Stimulated activated CD8-positive, alpha-beta memory T cell treated with anti-CD3 and anti-CD28 coated beads, Interleukin-12 subunit alpha, Interleukin-12 subunit beta, amount 100 ng/mL, for 4 hours (primary cell): ENCODE measurements around the gene CD101.

Source experiments
- DNase-seq: peaks from one replicate; pipeline ENCODE4 v3.0.0-alpha.2; 2020; ENCODE audit warnings: low read depth

CD101 gene

GRCh38 chr1:117051224-117052064, 49.9 kb downstream of the CD101 start:
- DNase-seq, result no peak

GRCh38 chr1:117054068-117054467, 52.5 kb downstream of the CD101 start:
- no peak for DNase-seq

GRCh38 chr1:117058810-117059209, 57.2 kb downstream of the CD101 start:
- DNase-seq, result no peak

GRCh38 chr1:117059334-117059677, 57.7 kb downstream of the CD101 start:
- peak; percentile 43 for DNase-seq

GRCh38 chr1:117059678-117060440, 58.3 kb downstream of the CD101 start, which contains the start of gene TTF2:
TSS of gene TTF2 (plus strand) at chr1:117060326. CDS start at chr1:117060347, 21 bp downstream.
- DNase-seq, result peak; percentile 85

- DNase-seq, result no peak
Observed at GRCh38 chr1:117060441-117061317, 59.1 kb downstream of the CD101 start.

GRCh38 chr1:117061986-117062415, 60.4 kb downstream of the CD101 start:
- DNase-seq, result no peak

- no peak for DNase-seq
Observed at GRCh38 chr1:117066367-117066766, 64.8 kb downstream of the CD101 start.

- DNase-seq, result no peak
Observed at GRCh38 chr1:117067533-117068370, 66.2 kb downstream of the CD101 start.

GRCh38 chr1:117068580-117068979, 67.0 kb downstream of the CD101 start:
- DNase-seq, result no peak

- no peak for DNase-seq
Observed at GRCh38 chr1:117069220-117069844, 67.8 kb downstream of the CD101 start.

GRCh38 chr1:117070124-117070523, 68.6 kb downstream of the CD101 start:
- DNase-seq, result no peak

GRCh38 chr1:117076648-117077047, 75.1 kb downstream of the CD101 start:
- DNase-seq, result no peak

GRCh38 chr1:117077267-117077666, 75.7 kb downstream of the CD101 start:
- DNase-seq, result no peak

GRCh38 chr1:117079737-117080136, 78.2 kb downstream of the CD101 start:
- DNase-seq, result no peak

GRCh38 chr1:117084231-117084630, 82.7 kb downstream of the CD101 start:
- DNase-seq, result no peak
